KOPT-K1 (cell line): ENCODE results near the gene TIMM22.
"Not testable (repeated sequence)": the region's sequence is repeated elsewhere in the genome, so short reads cannot be mapped to it uniquely, and the experiment has no call there.

Experiments used
- H3K27ac ChIP-seq: fragments of 200-600 bp; sonication (generic); 2 replicates; pipeline ENCODE4 v1.5.1; 2016; ENCODE audit warnings: antibody characterized with exemption, mild to moderate bottlenecking, low read depth, low read length; ENCODE audit not compliant: poor library complexity, severe bottlenecking
- H3K36me3 ChIP-seq: fragments of 200-600 bp; sonication (generic); 2 replicates; pipeline ENCODE4 v1.5.1; 2017; ENCODE audit warnings: antibody characterized with exemption, mild to moderate bottlenecking, low read length, moderate library complexity; ENCODE audit not compliant: insufficient read depth
- H3K9me3 ChIP-seq: fragments of 200-600 bp; sonication (generic); 2 replicates; pipeline ENCODE4 v1.5.1; 2017; ENCODE audit warnings: antibody characterized with exemption, low read length, mild to moderate bottlenecking; ENCODE audit not compliant: insufficient read depth, poor library complexity, severe bottlenecking

The TIMM22 gene

GRCh38 chr17:965311-965989, 31.5 kb upstream of the TIMM22 start:
- no peaks in the 10 kb centered on the region for H3K9me3 ChIP-seq
- H3K27ac ChIP-seq, result no peak overlapping the region
- H3K36me3 ChIP-seq, result no peaks in the 10 kb centered on the region

- H3K9me3 ChIP-seq, result no peaks in the 10 kb centered on the region
- H3K36me3 ChIP-seq, result no peaks in the 10 kb centered on the region
- H3K27ac ChIP-seq, result no peak overlapping the region
These were observed 29.8 kb upstream of the TIMM22 start for GRCh38 chr17:967122-967521.

GRCh38 chr17:968812-969730, 27.9 kb upstream of the TIMM22 start:
- no peaks in the 10 kb centered on the region for H3K9me3 ChIP-seq
- H3K27ac ChIP-seq, result no peak overlapping the region
- H3K36me3 ChIP-seq, result no peaks in the 10 kb centered on the region

- no peak overlapping the region for H3K27ac ChIP-seq
- H3K36me3 ChIP-seq, result no peaks in the 10 kb centered on the region
- H3K9me3 ChIP-seq, result no peaks in the 10 kb centered on the region
These were observed 27.0 kb upstream of the TIMM22 start for GRCh38 chr17:969811-970355.

- H3K36me3 ChIP-seq, result no peaks in the 10 kb centered on the region
- H3K27ac ChIP-seq, result no peak overlapping the region
These were observed 26.6 kb upstream of the TIMM22 start for GRCh38 chr17:970364-970763.

GRCh38 chr17:971861-972260, 25.1 kb upstream of the TIMM22 start:
- H3K36me3 ChIP-seq, H3K9me3 ChIP-seq, H3K27ac ChIP-seq: not testable (repeated sequence)

More at GRCh38 chr17:970364-970763, 26.6 kb upstream of the TIMM22 start:
- no peaks in the 10 kb centered on the region for H3K9me3 ChIP-seq

- H3K27ac ChIP-seq, result no peak overlapping the region
- no peaks in the 10 kb centered on the region for H3K36me3 ChIP-seq
- no peaks in the 10 kb centered on the region for H3K9me3 ChIP-seq
These were observed 23.9 kb upstream of the TIMM22 start for GRCh38 chr17:973053-973452.

- not testable (repeated sequence) for H3K27ac ChIP-seq, H3K9me3 ChIP-seq, H3K36me3 ChIP-seq
These were observed 22.2 kb upstream of the TIMM22 start for GRCh38 chr17:974778-975177.

GRCh38 chr17:975371-975915, 21.5 kb upstream of the TIMM22 start:
- Histone ChIP-seq H3K9me3 (no peaks in the 10 kb centered on the region), H3K27ac (no peak overlapping the region), H3K36me3 (no peaks in the 10 kb centered on the region)

- Histone ChIP-seq H3K27ac (no peak overlapping the region), H3K9me3 (no peaks in the 10 kb centered on the region), H3K36me3 (no peaks in the 10 kb centered on the region)
These were observed 20.6 kb upstream of the TIMM22 start for GRCh38 chr17:976312-976711.

- Histone ChIP-seq H3K9me3 (no peaks in the 10 kb centered on the region), H3K27ac (no peak overlapping the region), H3K36me3 (no peaks in the 10 kb centered on the region)
These were observed 19.8 kb upstream of the TIMM22 start for GRCh38 chr17:977166-977565.

- no peak overlapping the region for H3K27ac ChIP-seq
These were observed 18.5 kb upstream of the TIMM22 start for GRCh38 chr17:978103-979093.

GRCh38 chr17:979212-979538, 17.8 kb upstream of the TIMM22 start:
- no peak overlapping the region for H3K27ac ChIP-seq
- no peaks in the 10 kb centered on the region for H3K9me3 ChIP-seq
- no peaks in the 10 kb centered on the region for H3K36me3 ChIP-seq

More at GRCh38 chr17:978103-979093, 18.5 kb upstream of the TIMM22 start:
- Histone ChIP-seq H3K36me3 (no peaks in the 10 kb centered on the region), H3K9me3 (no peaks in the 10 kb centered on the region)

- Histone ChIP-seq H3K9me3 (no peaks in the 10 kb centered on the region), H3K27ac (no peak within 1 kb of the TSS), H3K36me3 (no peaks in the 10 kb centered on the region)
These were observed 17.2 kb upstream of the TIMM22 start, which contains the start of gene NXN for GRCh38 chr17:979539-980405. Gene NXN, minus strand, starts transcription at chr17:979776.
